ENCODE results near the gene CCL19.

Gene CCL19

GRCh38 chr9:34659592-34660253 lies 31.4 kb downstream of the CCL19 start:
- DNase-seq: no peak

GRCh38 chr9:34658461-34658860 lies 32.6 kb downstream of the CCL19 start:
- DNase-seq: no peak

DNA sequence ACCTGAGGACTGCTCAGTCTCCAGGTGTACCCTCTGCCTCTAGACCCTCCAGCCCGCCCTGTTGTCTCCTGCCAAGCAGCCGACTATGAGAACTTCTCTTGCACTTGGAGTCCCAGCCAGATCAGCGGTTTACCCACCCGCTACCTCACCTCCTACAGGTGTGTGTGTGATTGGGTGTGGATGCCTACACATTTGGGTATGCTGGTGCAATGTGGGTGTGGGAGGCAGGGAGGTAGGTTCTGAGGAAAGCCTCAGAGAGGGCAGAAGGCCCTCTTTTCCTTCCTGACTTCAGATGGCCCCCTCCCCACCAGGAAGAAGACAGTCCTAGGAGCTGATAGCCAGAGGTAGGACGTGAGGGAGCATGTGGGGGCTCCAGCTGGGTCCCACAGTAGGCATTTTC lies 34.1 kb downstream of the CCL19 start:
- DNase-seq: no peak

GRCh38 chr9:34655394-34655793 lies 35.7 kb downstream of the CCL19 start:
- no peak for DNase-seq

DNA sequence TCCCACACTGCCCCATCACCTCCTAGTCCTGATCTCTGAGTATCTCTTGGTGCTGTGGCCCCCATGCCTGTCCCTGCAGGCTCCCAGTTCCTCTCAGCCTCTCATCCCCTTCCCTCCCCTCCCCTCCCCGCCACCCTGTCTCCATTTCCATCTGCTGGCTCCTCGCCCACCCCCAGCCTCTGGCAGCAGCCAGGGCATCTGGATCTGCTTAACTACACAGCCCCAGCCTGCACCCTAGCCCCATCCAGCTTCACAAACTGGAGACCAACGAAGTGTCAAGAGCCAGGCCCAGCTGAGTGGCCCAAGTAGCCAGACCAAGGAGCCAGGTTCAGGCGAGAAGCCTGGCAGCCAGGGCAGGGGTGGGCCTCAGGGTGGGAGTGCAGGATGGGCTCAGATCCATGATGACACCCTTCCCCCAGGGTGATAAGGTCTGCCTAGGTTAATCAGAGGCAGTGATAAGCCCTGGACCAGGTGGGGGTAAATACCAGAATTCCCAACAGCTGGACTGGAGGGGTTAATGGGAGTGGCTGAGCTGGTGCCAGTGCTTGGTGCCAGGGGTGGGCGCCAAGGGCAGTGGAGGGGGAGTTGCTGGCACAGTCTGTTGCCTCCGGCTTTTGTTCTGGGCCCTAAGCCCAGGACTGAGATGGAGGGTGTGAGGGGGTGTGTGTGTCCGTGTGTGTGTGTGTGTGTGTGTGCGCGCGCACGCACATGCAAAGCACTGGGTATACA lies 36.6 kb downstream of the CCL19 start:
- no peak for DNase-seq

- no peak for DNase-seq
Measured at GRCh38 chr9:34653151-34654072, 37.7 kb downstream of the CCL19 start.

DNA sequence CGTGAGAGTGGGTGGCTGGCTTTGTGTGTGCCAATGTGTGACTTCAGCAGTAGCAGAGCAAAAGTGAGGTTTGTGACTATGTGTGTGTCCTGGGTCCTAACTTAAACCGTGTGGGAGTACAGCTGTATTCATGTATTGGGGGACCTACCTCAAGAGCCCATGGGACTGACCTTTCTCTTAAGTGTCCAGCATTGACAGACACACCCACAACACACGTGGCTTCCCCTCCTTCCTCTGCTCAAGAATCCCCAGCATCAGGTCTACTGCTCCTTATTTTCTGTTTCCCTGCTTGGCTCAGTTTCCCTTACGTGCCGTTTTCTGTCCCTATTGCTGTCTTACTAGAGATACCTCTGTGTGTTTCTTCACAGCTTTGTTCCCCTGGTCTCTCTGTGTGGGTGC lies 38.5 kb downstream of the CCL19 start:
- DNase-seq: no peak

DNA sequence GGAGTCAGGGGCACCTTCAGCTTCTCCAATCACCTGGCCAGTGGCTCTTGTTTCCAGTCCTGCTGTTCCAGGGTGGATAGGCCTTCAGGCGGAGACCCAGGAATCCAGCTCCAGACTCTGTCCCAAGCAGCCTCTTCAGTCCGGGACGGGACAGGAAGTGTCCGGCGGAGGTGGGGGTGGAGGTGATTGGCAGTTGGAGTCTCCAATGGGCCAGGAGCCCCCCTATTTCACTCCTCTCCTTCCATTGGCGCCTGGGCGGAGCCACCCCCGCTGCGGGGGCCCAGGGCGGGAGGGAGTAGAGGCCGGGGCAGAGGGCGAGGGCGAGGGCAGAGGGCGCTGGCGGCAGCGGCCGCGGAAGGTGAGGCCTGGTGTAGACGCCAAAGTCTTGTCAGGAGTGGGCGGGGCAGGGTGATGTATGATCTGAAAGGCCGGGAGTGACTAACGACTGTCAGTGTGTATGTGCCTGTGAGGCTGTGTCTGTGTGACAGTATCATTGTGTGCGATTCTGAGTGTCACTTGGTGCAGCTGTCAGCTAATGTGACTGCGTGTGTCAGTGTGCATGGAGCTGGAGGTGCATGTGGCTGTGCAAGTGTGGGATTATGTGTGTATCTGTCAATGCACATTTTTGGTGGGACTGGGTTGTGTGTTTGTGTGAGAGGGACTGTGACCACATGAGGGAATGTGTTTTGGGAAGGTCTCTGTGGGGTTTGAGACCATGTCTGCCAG lies 39.0 kb downstream of the CCL19 start, which contains the start of gene IL11RA:
IL11RA (plus strand) TSS at position 310 of the 726 bp plus-strand sequence. CDS start 3,033 bp downstream, outside the sequence.
- DNase-seq: no peak

- no peak for DNase-seq
Measured at GRCh38 chr9:34651321-34651720, 39.8 kb downstream of the CCL19 start.

DNA sequence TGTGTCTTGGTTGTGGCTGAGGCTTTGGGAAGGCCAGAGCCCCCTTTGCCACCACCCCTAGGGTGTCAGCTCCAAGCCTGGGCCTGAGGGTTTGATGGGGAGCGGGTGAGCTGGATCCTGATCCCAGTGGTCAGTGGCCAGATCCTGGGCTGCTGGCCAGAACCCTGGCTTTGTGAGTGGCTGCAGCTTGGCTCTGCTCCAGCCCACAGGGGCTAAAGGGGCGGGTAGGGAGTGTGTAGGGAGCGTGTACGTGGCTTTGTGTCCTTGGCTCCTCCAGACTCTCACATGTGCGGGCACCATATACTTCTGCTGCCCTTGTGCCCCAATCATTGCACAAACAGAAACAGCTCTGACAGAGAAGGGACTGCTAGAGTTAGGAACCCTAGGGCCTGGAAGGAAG lies 40.3 kb downstream of the CCL19 start:
- DNase-seq: no peak

GRCh38 chr9:34648673-34649072 lies 42.4 kb downstream of the CCL19 start:
- no peak for DNase-seq

- no peak for DNase-seq
Measured at GRCh38 chr9:34647651-34648050, 43.4 kb downstream of the CCL19 start.

DNA sequence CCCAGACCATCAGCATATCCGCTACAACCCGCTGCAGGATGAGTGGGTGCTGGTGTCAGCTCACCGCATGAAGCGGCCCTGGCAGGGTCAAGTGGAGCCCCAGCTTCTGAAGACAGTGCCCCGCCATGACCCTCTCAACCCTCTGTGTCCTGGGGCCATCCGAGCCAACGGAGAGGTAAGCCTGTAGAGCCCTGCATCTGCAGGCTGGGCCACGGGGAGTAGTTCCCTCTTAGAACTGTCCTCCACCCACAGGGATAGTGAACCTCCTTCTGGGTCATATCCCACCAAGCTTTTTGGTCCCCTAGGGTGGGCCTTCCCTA lies 44.0 kb downstream of the CCL19 start:
- DNase-seq: no peak

GRCh38 chr9:34646211-34647083 lies 44.6 kb downstream of the CCL19 start, which contains the start of gene GALT:
GALT (plus strand) TSS chr9:34646675; CDS start chr9:34646705, 30 bp downstream.
- peak; percentile 87 to 95 (median 92) for DNase-seq

DNA sequence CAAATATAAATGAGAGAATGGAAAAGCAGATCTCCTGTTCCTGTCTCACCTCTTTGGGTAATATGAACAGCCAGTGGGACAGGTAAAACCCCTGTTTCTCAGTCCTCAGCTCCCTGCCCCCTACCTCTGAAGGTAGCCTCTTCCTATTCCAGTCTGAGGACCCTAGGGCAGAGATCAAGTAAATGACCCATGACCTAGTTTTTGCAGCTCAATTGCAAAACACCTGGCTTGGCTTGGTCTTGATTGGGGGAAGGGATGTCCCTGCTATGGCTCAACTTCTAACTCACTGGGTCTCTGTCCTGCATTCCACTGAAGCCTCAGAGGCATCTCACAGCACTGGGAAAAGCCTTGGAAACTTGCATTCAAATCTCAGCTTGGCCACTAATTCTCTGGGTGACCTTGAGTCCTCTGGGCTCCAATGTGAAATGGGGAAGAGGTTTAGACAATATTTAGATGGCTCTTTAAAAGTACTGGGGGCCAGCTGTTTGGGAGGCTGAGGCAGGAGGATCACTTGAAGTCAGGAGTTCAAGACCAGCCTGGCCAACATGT lies 46.2 kb downstream of the CCL19 start:
- no peak for DNase-seq

DNA sequence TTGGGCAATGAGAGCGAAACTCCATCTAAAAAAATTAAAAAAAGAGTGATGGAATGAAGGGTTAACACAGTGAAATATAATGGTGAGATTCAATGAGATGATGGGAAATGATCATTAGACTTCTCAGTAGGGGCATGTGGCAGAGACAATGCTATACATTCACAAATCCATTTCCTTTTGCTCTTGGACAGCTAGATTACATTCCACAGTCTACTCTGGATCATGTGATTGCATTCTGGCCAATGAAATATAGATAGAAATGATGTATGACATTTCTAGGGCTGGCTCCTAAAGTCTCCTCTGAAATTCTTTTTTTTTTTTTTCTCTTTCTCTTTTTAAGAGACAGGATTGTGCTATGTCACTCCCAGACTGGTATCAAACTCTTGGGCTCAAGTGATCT lies 48.4 kb downstream of the CCL19 start:
- DNase-seq: no peak
